Measurements from ENCODE around the gene CPD.

Gene CPD

DNA sequence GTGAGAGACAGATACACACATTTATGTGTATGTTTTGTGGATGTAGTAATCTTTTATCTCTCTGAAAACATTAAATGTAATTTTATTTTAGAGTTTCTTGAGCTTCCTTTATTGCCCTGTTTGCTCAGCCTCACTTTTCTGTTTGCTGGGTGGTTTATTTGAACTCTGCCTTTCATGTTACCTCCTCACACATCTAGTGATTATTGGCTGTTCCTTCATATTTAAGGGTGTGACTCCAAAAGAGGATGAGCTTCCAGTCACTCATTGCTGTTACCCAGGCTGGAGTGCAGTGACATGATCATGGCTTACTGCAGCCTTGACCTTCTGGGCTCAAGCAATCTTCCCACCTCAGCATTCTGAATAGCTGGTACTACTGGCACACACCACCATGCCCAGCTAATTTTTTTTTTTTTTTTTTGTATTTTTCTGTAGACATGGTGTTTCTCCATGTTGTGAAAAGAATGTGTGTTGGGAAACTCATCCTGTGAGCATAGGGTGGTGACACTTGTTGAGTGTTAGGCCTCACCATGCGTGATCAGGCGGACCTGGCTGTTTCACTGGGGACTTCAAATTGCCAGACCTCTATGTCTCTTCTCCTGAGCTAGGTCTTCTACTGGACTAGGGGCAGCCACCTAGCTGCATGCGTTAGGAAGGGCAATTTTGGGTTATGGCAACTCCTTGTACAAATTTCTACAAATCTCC, 136.3 kb downstream of the CPD start:
- DNase-seq = no peak

DNA sequence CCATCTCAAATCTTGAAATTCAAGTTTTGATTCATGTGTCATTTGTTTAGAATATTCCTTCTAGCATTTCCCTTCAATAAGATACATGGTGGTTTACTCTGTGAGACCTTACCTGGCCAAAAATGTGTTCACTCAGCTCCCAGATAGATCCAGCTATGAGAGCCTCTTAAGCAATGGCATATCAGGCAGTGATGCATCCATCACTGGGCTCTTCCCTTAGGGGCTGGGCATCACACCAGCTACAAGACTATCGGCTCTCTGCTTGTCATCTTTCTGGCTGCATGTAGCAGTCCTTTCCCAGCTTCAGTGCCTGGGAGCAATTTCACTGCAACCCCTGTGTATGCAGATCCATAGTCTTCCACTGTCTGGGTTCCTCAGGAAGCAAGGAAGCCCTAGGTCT, 139.1 kb downstream of the CPD start:
- DNase-seq = no peak

DNA sequence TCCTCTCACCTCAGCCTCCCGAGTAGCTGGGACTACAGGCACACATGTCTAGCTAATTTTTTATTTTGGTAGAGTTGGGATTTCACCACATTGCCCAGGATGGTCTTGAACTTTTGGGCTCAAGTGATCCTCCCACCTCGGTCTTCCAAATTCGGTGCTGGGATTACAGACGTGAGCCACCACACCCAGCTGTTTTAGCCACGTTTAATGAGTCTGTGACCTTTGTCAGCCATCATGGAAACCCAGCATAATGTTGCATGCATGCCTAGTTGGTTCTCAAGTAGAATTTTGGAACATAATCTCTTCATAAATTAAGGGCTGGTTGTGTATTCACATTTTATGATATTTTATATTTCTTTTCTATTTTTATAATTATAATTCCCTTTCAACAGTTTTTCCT, 140.4 kb downstream of the CPD start:
- no peak for DNase-seq

All from NCI-H187 (cell line).